ENCODE results near the gene SPOCK2.

DNA sequence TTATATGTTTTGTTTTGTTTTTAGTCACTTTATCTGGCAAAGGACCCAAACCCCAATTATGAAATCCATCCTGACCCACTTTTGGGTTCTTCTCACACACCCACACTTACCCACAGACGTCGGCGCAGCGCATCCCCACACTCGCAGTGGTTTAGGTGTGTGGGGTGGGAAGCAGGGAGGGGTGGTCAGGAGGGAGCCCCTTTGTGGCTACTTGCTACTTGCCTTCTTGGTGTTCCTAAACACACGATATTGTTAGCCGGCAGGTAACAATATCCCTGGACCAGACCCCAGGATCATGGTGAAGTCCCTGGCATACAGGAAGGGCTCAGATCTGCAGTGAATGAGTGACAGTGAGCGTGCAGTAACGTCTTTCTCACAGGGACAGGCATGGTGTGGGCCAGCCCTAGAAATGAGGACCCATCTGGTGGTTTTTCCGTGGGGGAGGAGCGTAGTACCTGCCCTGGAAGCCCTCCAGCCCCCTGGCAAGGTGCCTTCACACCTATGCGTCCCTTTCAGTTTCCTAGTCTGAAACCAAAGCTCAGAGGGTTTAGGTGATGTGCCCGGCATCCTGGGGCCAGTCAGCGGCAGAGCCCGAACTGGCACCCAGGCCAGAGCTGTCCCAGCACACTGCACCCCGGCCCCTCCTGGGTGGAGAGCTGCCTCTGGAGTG is 4.4 kb downstream of the SPOCK2 start:
- TF ChIP-seq, protein P1, sequence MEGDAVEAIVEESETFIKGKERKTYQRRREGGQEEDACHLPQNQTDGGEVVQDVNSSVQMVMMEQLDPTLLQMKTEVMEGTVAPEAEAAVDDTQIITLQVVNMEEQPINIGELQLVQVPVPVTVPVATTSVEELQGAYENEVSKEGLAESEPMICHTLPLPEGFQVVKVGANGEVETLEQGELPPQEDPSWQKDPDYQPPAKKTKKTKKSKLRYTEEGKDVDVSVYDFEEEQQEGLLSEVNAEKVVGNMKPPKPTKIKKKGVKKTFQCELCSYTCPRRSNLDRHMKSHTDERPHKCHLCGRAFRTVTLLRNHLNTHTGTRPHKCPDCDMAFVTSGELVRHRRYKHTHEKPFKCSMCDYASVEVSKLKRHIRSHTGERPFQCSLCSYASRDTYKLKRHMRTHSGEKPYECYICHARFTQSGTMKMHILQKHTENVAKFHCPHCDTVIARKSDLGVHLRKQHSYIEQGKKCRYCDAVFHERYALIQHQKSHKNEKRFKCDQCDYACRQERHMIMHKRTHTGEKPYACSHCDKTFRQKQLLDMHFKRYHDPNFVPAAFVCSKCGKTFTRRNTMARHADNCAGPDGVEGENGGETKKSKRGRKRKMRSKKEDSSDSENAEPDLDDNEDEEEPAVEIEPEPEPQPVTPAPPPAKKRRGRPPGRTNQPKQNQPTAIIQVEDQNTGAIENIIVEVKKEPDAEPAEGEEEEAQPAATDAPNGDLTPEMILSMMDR (IDR thresholded peaks at IDR 0.05; ENCODE audit: low read depth, low read length) = no peak
- TF ChIP-seq EZH2phosphoT487 (IDR thresholded peaks at IDR 0.05; ENCODE audit: low read depth) = no peak

All from OCI-LY3 (cell line).